ENCODE data around the gene HJURP. TPM values are rescaled to one million over a fixed set of nuclear protein-coding genes. Genes with fewer than 3 reads are reported as not detected.
"Not testable (repeated sequence)": the region's sequence is repeated elsewhere in the genome, so short reads cannot be mapped to it uniquely, and the experiment has no call there.

HJURP gene, protein sequence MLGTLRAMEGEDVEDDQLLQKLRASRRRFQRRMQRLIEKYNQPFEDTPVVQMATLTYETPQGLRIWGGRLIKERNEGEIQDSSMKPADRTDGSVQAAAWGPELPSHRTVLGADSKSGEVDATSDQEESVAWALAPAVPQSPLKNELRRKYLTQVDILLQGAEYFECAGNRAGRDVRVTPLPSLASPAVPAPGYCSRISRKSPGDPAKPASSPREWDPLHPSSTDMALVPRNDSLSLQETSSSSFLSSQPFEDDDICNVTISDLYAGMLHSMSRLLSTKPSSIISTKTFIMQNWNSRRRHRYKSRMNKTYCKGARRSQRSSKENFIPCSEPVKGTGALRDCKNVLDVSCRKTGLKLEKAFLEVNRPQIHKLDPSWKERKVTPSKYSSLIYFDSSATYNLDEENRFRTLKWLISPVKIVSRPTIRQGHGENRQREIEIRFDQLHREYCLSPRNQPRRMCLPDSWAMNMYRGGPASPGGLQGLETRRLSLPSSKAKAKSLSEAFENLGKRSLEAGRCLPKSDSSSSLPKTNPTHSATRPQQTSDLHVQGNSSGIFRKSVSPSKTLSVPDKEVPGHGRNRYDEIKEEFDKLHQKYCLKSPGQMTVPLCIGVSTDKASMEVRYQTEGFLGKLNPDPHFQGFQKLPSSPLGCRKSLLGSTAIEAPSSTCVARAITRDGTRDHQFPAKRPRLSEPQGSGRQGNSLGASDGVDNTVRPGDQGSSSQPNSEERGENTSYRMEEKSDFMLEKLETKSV
- 1 to 10 TPM in 2 of 3 donors, under 1 TPM in 1; 0.87 to 3.2 (median 1.5) TPM for total RNA-seq
- total RNA-seq (2013) = 0.79 TPM

DNA sequence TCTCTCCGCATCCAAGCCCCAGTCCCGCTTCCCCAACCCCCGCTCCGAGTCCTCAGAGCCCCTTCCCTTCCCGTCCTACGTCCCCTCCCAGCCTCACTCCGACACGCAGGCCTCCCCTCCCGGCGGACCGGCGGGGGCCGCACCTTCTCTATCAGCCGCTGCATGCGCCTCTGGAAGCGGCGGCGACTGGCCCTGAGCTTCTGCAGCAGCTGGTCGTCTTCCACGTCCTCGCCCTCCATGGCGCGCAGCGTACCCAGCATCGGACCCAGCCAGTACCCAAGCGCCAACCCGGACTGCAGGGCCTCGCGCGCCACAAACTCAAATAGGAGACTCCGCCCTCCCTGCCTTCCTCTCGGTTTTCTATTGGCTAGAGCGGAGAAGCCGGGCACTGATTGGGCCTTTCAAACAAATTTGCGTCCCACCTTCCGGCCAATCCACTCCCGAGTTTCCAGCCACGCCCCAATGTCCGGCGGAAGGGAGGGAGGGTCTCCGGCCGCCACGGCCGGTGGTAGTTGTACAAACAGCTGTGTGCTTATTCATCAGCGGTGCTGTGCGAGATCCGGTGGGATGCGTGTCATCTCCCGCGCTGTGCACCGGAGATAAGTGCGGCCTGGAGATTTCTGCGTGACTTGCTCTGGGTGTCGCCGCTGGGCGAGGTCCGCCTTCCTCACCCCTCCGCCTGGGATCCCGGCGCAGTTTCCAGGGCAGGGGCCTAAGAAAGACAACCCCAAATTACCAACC lies at the start of gene HJURP:
TSS of gene HJURP (minus strand) at position 295 of the 741 bp plus-strand sequence. CDS start at position 260, 35 bp downstream.
- TF ChIP-seq, protein P1, sequence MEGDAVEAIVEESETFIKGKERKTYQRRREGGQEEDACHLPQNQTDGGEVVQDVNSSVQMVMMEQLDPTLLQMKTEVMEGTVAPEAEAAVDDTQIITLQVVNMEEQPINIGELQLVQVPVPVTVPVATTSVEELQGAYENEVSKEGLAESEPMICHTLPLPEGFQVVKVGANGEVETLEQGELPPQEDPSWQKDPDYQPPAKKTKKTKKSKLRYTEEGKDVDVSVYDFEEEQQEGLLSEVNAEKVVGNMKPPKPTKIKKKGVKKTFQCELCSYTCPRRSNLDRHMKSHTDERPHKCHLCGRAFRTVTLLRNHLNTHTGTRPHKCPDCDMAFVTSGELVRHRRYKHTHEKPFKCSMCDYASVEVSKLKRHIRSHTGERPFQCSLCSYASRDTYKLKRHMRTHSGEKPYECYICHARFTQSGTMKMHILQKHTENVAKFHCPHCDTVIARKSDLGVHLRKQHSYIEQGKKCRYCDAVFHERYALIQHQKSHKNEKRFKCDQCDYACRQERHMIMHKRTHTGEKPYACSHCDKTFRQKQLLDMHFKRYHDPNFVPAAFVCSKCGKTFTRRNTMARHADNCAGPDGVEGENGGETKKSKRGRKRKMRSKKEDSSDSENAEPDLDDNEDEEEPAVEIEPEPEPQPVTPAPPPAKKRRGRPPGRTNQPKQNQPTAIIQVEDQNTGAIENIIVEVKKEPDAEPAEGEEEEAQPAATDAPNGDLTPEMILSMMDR (IDR thresholded peaks at IDR 0.05) = no peak
- no peak within 1 kb of the TSS for H3K27ac ChIP-seq (ENCODE audit: low read length)
- Mint-ChIP-seq H3K9me3 (no peaks in the 10 kb centered on the region), H3K27me3 (ENCODE audit: low read depth in 2 of 2) (no peaks in the 10 kb centered on the region), H3K4me1 (peaks cover 20 to 26% of the 10 kb centered on the region in 2 donors), H3K27ac (peak within 1 kb of the TSS; percentile 83 to 90), H3K4me3 (peak within 1 kb of the TSS; percentile 93), H3K36me3 (no peaks in the 10 kb centered on the region)
- DNase-seq (peak; percentile 90 to 93), ATAC-seq (peak; percentile 95 to 97 (median 95))
- peak within 1 kb of the TSS; percentile 82 for H3K4me3 ChIP-seq (ENCODE audit: low read length)
- peaks cover 19% of the 10 kb centered on the region for H3K4me1 ChIP-seq (ENCODE audit: control insufficient read depth, insufficient read depth, low read length)
- intact Hi-C loops (cut with micrococcal nuclease) = no loop called here
- no peaks in the 10 kb centered on the region for H3K36me3 ChIP-seq (ENCODE audit: control insufficient read depth, insufficient read depth, low read length)
- no peaks in the 10 kb centered on the region for H3K27me3 ChIP-seq (ENCODE audit: control insufficient read depth, insufficient read depth, low read length)
- WGBS (ENCODE audit: insufficient coverage) = under 1% methylated on average over 60 of the region's 60 CpGs
- no peaks in the 10 kb centered on the region for H3K9me3 ChIP-seq (ENCODE audit: control insufficient read depth, insufficient read depth, low read length)

DNA sequence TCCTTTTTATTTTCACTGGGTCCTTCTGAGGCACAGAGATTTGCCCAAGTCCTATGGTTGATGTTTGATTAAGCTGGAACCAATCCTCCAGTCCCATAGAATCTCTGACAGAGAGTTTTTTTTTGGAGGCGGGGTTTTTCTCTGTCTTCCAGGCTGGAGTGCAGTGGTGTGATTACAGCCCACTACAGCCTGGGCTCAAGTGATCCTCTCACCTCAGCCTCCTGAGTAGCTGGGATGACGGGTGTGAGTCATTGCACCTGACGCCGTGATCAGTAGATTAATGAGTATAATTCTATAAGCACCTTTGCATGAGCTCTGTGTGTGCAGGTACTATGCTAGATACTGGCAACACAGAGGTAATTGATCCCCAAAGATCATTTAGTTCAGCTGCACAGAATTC lies 47.5 kb upstream of the HJURP start:
- ATAC-seq = no peak
- WGBS (ENCODE audit: insufficient coverage) = 89% methylated on average over 4 of the region's 4 CpGs
- no peak for DNase-seq
- Histone ChIP-seq H3K36me3 (ENCODE audit: control insufficient read depth, insufficient read depth, low read length) (no peaks in the 10 kb centered on the region), H3K27ac (ENCODE audit: low read length) (no peak overlapping the region), H3K4me3 (ENCODE audit: low read length) (no peak overlapping the region), H3K27me3 (ENCODE audit: control insufficient read depth, insufficient read depth, low read length) (no peaks in the 10 kb centered on the region), H3K4me1 (ENCODE audit: control insufficient read depth, insufficient read depth, low read length) (peaks cover 2% of the 10 kb centered on the region), H3K9me3 (ENCODE audit: control insufficient read depth, insufficient read depth, low read length) (no peaks in the 10 kb centered on the region)
- no peaks in the 10 kb centered on the region for H3K36me3 Mint-ChIP-seq
- H3K4me3 Mint-ChIP-seq = no peak overlapping the region
- H3K27ac Mint-ChIP-seq = no peak overlapping the region
- TF ChIP-seq, protein P1 (IDR thresholded peaks at IDR 0.05) = no peak
- H3K4me1 Mint-ChIP-seq = peaks cover 0 to 7% of the 10 kb centered on the region in 2 donors
- intact Hi-C loops (cut with micrococcal nuclease) = no loop called here
- H3K9me3 Mint-ChIP-seq = no peaks in the 10 kb centered on the region
- peaks cover 36 to 46% of the 10 kb centered on the region in 2 donors for H3K27me3 Mint-ChIP-seq (ENCODE audit: low read depth in 2 of 2)

DNA sequence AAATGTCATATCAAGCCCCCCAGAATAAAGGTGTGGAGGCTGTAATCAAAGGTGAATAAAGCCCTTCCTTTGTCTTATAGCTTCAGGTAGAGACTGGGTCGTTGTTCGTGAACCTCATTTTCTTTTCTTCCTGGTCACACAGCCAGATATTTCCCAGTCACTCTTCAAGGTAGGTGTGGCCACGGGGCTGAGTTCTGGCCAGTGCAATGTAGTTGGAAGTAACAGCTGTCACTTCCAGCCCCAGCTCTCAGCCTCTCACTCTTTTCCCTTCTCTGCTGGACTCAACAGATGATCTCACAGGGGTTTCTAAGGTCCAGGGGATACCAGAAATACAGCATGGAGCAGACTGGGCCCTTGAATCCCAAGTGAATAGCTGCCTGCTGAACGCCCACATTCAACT lies 47.0 kb upstream of the HJURP start:
- H3K4me1 Mint-ChIP-seq = peaks cover 0 to 7% of the 10 kb centered on the region in 2 donors
- Histone ChIP-seq H3K27ac (ENCODE audit: low read length) (no peak overlapping the region), H3K4me3 (ENCODE audit: low read length) (no peak overlapping the region), H3K36me3 (ENCODE audit: control insufficient read depth, insufficient read depth, low read length) (no peaks in the 10 kb centered on the region), H3K4me1 (ENCODE audit: control insufficient read depth, insufficient read depth, low read length) (peaks cover 2% of the 10 kb centered on the region), H3K27me3 (ENCODE audit: control insufficient read depth, insufficient read depth, low read length) (no peaks in the 10 kb centered on the region), H3K9me3 (ENCODE audit: control insufficient read depth, insufficient read depth, low read length) (no peaks in the 10 kb centered on the region)
- H3K27ac Mint-ChIP-seq = no peak overlapping the region
- ATAC-seq (no peak), DNase-seq (no peak)
- no peaks in the 10 kb centered on the region for H3K9me3 Mint-ChIP-seq
- intact Hi-C loops (cut with micrococcal nuclease) = no loop called here
- TF ChIP-seq, protein P1 (IDR thresholded peaks at IDR 0.05) = no peak
- H3K4me3 Mint-ChIP-seq = no peak overlapping the region
- H3K36me3 Mint-ChIP-seq = no peaks in the 10 kb centered on the region
- H3K27me3 Mint-ChIP-seq (ENCODE audit: low read depth in 2 of 2) = peaks cover 36 to 50% of the 10 kb centered on the region in 2 donors
- WGBS (ENCODE audit: insufficient coverage) = 74% methylated on average over 4 of the region's 4 CpGs

DNA sequence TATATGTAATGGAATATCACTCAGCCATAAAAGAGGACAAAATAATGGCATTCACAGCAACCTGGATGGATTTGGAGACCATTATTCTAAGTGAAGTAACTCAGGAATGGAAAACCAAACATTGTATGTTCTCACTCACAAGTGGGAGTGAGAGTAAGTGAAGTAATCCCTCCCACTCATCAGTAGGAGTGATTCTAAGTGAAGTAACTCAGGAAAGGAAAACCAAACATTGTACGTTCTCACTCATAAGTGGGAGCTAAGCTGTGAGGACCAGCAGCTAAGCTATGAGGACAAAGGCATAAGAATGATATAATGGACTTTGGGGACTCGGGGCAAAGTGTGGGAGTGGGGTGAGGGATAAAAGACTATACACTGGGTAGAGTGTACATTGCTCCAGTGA lies 41.9 kb upstream of the HJURP start:
- DNase-seq; H3K9me3 Mint-ChIP-seq; H3K27ac ChIP-seq (ENCODE audit: low read length); H3K27ac Mint-ChIP-seq; H3K36me3 ChIP-seq (ENCODE audit: control insufficient read depth, insufficient read depth, low read length); H3K4me3 Mint-ChIP-seq; intact Hi-C loops (cut with micrococcal nuclease); H3K9me3 ChIP-seq (ENCODE audit: control insufficient read depth, insufficient read depth, low read length); ATAC-seq; H3K4me1 ChIP-seq (ENCODE audit: control insufficient read depth, insufficient read depth, low read length); H3K36me3 Mint-ChIP-seq; H3K27me3 ChIP-seq (ENCODE audit: control insufficient read depth, insufficient read depth, low read length); H3K4me1 Mint-ChIP-seq; H3K4me3 ChIP-seq (ENCODE audit: low read length): not testable (repeated sequence)
- peaks cover 31 to 75% of the 10 kb centered on the region in 2 donors for H3K27me3 Mint-ChIP-seq (ENCODE audit: low read depth in 2 of 2)
- WGBS (ENCODE audit: insufficient coverage) = 100% methylated on average over 1 of the region's 2 CpGs

All from natural killer cell (primary cell).